Vagina (tissue), 2 donors: Measurements from ENCODE around the gene MORN3. TPM values are rescaled to one million over a fixed set of nuclear protein-coding genes. Genes with fewer than 3 reads are reported as not detected.

Source experiments
- DNase-seq, 2 donors: peaks; one replicate each; pipeline ENCODE4 v3.0.0-alpha.2; 2017; ENCODE audit errors: extremely low spot score in 2 of 2
- H3K27ac ChIP-seq: fragments of 200-600 bp; sonication (generic); one replicate; pipeline ENCODE4 v1.5.1; 2019
- H3K27me3 ChIP-seq: fragments of 200-600 bp; sonication (generic); one replicate; pipeline ENCODE4 v1.5.1; 2019
- H3K36me3 ChIP-seq, 2 donors: fragments of 200-600 bp; sonication (generic); one replicate each; pipeline ENCODE4 v1.5.1; 2017 to 2019
- H3K4me1 ChIP-seq: fragments of 200-600 bp; sonication (generic); one replicate; pipeline ENCODE4 v1.5.1; 2019
- H3K4me3 ChIP-seq, 2 donors: fragments of 200-600 bp; sonication (generic); 1 replicate in 1 of 2; 2 replicates in 1 of 2; pipeline ENCODE4 v1.5.1; 2016 to 2019
- H3K9me3 ChIP-seq: fragments of 200-600 bp; sonication (generic); one replicate; pipeline ENCODE4 v1.5.1; 2019
- CTCF ChIP-seq, 3 experiments: fragments of 450-650 bp in 2 of 3; fragments of 200-600 bp in 1 of 3; sonication (generic) in 1 of 3; IDR thresholded peaks; one replicate each; pipeline ENCODE4 v1.5.1; 2017 to 2019; ENCODE audit warnings: antibody characterized with exemption in 3 of 3, mild to moderate bottlenecking in 2 of 3, moderate library complexity in 2 of 3
- POLR2A ChIP-seq, 2 donors: fragments of 450-650 bp; IDR thresholded peaks; one replicate each; pipeline ENCODE4 v1.6.1; 2017; ENCODE audit warnings: antibody characterized with exemption in 2 of 2, mild to moderate bottlenecking in 2 of 2, moderate library complexity in 2 of 2
- POLR2AphosphoS5 ChIP-seq, 2 donors: sonication (generic); formaldehyde crosslinking; IDR thresholded peaks; one replicate each; pipeline ENCODE4 v1.9.0; 2017; ENCODE audit warnings: antibody characterized with exemption in 2 of 2, mild to moderate bottlenecking in 2 of 2, low read depth in 1 of 2; ENCODE audit not compliant: insufficient read depth in 1 of 2
- intact Hi-C: fragments of 100-400 bp; cut with DNase I; formaldehyde crosslinking; loops from one replicate; pipeline ENCODE4 v1.15.1; 2023
- total RNA-seq: library from RNA; depleted of rRNA; stranded (reverse); fragments of >200 nt; gene quantifications from one replicate; pipeline ENCODE4 v1.2.3, GENCODE V29; 2016

Gene MORN3
- total RNA-seq, 1 donor from 2014 or later, result not detected

DNA sequence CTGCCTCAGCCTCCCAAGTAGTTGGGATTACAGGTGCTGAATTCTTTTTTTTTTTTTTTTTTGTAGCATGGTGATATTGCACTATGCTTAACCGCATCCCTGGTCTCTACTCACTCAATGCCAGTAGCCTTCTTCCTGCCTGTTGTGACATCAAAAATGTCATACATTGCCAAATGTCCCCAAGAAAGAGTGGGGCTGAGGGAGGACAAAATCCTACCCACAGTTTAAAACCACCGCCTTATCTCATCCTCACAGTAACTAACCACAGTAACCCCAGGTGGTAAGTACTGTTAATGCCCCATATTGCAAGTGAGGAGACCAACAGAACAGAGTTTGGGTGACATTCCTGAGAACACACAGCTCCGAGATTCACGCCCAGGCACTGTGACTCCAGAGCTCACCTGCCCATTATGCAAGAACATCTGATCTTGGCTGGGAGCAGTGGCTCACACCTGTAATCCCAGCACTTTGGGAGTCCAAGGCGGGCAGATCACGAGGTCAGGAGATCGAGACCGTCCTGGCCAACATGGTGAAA is 19.6 kb downstream of the MORN3 start:
- intact Hi-C loops, result no loop called here
- Histone ChIP-seq H3K36me3 (no peaks in the 10 kb centered on the region), H3K27me3 (no peaks in the 10 kb centered on the region), H3K4me3 (no peak overlapping the region), H3K9me3 (no peaks in the 10 kb centered on the region), H3K27ac (no peak overlapping the region), H3K4me1 (no peaks in the 10 kb centered on the region)
- DNase-seq, result no peak
- TF ChIP-seq POLR2A (IDR thresholded peaks at IDR 0.05) (no peak), CTCF (IDR thresholded peaks at IDR 0.05) (no peak), POLR2AphosphoS5 (IDR thresholded peaks at IDR 0.05; ENCODE audit: insufficient read depth in 1 of 2, low read depth in 1 of 2) (no peak)

GRCh38 chr12:121649322-121649721 is 20.1 kb downstream of the MORN3 start:
- no peak overlapping the region for H3K27ac ChIP-seq
- H3K4me3 ChIP-seq, result no peak overlapping the region
- intact Hi-C loops, result no loop called here
- TF ChIP-seq POLR2A (IDR thresholded peaks at IDR 0.05) (no peak), POLR2AphosphoS5 (IDR thresholded peaks at IDR 0.05; ENCODE audit: insufficient read depth in 1 of 2, low read depth in 1 of 2) (no peak), CTCF (IDR thresholded peaks at IDR 0.05) (no peak)
- H3K4me1 ChIP-seq, result no peaks in the 10 kb centered on the region
- H3K9me3 ChIP-seq, result no peaks in the 10 kb centered on the region
- no peaks in the 10 kb centered on the region for H3K36me3 ChIP-seq
- H3K27me3 ChIP-seq, result no peaks in the 10 kb centered on the region
- no peak for DNase-seq

- no peaks in the 10 kb centered on the region for H3K4me1 ChIP-seq
- intact Hi-C loops, result no loop called here
- no peak for DNase-seq
- no peaks in the 10 kb centered on the region for H3K27me3 ChIP-seq
- H3K9me3 ChIP-seq, result no peaks in the 10 kb centered on the region
- TF ChIP-seq POLR2AphosphoS5 (IDR thresholded peaks at IDR 0.05; ENCODE audit: insufficient read depth in 1 of 2, low read depth in 1 of 2), result no peak
- TF ChIP-seq CTCF (IDR thresholded peaks at IDR 0.05), result no peak
- TF ChIP-seq POLR2A (IDR thresholded peaks at IDR 0.05), result no peak
- no peaks in the 10 kb centered on the region for H3K36me3 ChIP-seq
- no peak overlapping the region for H3K27ac ChIP-seq
- no peak overlapping the region for H3K4me3 ChIP-seq
These were observed 20.9 kb downstream of the MORN3 start for GRCh38 chr12:121648458-121649028.

- no peaks in the 10 kb centered on the region for H3K27me3 ChIP-seq
- intact Hi-C loops, result no loop called here
- DNase-seq, result no peak
- H3K4me3 ChIP-seq, result no peak overlapping the region
- TF ChIP-seq POLR2AphosphoS5 (IDR thresholded peaks at IDR 0.05; ENCODE audit: insufficient read depth in 1 of 2, low read depth in 1 of 2) (no peak), POLR2A (IDR thresholded peaks at IDR 0.05) (no peak), CTCF (IDR thresholded peaks at IDR 0.05) (no peak)
- no peaks in the 10 kb centered on the region for H3K9me3 ChIP-seq
- H3K36me3 ChIP-seq, result peaks cover 0 to 16% of the 10 kb centered on the region in 2 donors
- no peaks in the 10 kb centered on the region for H3K4me1 ChIP-seq
- H3K27ac ChIP-seq, result no peak overlapping the region
These were observed 28.2 kb downstream of the MORN3 start for GRCh38 chr12:121641343-121641630.

DNA sequence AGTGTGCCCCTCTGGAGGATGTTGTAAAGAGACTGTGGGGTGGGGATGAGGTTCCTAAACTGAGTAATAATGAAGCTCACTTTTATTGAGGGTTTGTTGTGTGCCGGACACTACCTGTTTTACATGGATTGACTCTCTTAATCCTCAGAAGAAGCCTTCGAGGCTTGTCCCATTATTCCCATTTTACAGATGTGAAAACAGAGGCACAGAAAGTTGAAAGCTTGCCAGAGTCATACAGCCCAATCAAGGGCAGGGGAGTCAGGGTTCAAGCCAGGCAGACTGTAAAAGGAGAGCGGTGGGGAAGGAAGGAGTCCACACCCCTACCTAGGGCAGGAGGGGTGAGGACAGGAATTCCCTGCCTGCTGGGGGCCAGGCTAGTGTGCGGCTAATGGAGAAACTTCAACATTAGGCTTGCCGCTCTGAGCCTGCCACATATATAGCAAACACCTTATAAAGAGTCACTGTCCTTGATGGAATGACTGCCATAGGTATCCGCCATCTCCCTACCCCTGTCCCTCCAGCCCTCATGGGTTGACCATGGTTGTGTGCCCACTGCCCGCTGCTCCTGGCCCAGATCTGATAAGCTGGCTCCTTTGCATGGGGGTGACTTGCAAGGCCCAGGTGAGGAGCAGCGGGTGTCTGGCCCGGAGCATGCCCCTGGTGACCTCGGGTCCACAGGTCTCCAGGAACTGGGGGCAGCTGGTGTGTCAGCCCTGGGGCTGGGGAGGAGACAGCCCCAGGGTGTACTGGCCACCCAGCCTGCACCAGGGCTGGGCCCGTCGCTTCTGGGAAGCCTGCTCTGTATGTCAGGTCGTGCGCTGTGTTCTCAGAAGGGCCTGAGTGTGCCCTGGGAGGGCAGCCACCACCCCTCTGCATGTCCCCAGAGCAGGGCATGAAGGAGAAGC is 30.9 kb downstream of the MORN3 start:
- Histone ChIP-seq H3K4me3 (no peak overlapping the region), H3K27ac (no peak overlapping the region), H3K27me3 (no peaks in the 10 kb centered on the region), H3K9me3 (no peaks in the 10 kb centered on the region), H3K4me1 (no peaks in the 10 kb centered on the region), H3K36me3 (peaks cover 0 to 16% of the 10 kb centered on the region in 2 donors)
- no peak for DNase-seq
- intact Hi-C loops, result no loop called here
- no peak for TF ChIP-seq POLR2AphosphoS5 (IDR thresholded peaks at IDR 0.05; ENCODE audit: insufficient read depth in 1 of 2, low read depth in 1 of 2)
- TF ChIP-seq POLR2A (IDR thresholded peaks at IDR 0.05), result no peak
- no peak for TF ChIP-seq CTCF (IDR thresholded peaks at IDR 0.05)
